Hindlimb muscle (tissue), 1 donor: ENCODE results near the gene F11R. TPM values are rescaled to one million over a fixed set of nuclear protein-coding genes. Genes with fewer than 3 reads are reported as not detected.
"Not testable (repeated sequence)": the region's sequence is repeated elsewhere in the genome, so short reads cannot be mapped to it uniquely, and the experiment has no call there.

Experiments
- DNase-seq: peaks from one replicate; pipeline ENCODE4 v3.0.0-alpha.2; 2013
- polyA plus RNA-seq: library from polyadenylated mRNA; unstranded; fragments of 120-200 nt; gene quantifications from one replicate; pipeline ENCODE4 v1.2.1, GENCODE V29; 2013; ENCODE audit not compliant: insufficient read length

Gene F11R
- polyA plus RNA-seq, 1 donor: 12.4 TPM

GRCh38 chr1:161009602-161010211 lies 11.2 kb downstream of the F11R start:
- no peak for DNase-seq

DNA sequence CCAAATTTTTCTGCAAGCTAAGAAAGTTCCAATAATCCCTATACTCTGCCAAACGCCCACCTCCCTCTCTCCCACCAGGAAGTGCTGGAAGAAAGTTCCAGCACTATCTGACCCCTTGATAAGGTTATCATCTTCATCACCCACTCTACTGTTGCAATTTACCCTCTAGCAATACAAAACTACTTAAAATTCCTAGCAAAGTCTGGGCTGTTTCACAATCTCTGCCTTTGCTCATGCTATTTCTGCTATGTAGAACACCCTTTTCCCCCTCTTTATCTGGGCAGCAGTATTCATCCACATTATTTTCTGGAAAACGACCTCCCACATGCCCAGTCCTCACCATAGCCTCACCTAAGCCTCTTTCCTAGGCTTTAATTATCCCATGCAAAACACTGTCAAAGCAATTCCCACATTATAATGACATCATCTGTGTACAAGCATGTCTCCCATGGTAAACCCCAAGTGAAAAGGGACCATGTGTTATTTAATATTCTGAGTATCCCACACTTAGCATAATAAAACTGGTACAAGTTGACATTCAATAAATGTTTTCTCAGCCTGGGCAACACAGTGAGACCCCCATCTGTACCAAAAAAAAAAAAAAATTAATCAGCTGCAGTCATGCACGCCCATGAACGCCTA lies 12.0 kb downstream of the F11R start:
- no peak for DNase-seq

DNA sequence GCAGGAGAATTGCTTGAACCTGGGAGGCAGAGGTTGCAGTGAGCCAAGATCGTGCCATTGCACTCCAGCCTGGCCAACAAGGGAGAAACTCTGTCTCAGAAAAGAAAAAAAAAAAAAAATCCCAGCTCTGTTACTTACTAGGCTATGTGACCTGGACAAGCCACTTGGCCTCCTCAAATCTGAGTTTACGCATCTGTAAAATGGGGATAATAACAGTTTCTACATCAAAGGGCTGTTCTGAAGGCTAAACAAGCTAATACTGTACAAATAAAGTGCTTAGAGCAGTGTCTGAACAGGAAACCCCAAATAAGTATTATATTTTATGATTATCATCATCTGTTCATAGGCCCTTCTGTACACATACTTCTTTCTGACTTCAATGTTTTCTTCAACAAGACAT lies 13.6 kb downstream of the F11R start:
- DNase-seq: no peak

GRCh38 chr1:161006563-161006962 lies 14.4 kb downstream of the F11R start:
- DNase-seq: no peak

GRCh38 chr1:161001525-161001924 lies 19.4 kb downstream of the F11R start:
- DNase-seq: no peak

GRCh38 chr1:161000736-161001480 lies 20.0 kb downstream of the F11R start:
- no peak for DNase-seq

DNA sequence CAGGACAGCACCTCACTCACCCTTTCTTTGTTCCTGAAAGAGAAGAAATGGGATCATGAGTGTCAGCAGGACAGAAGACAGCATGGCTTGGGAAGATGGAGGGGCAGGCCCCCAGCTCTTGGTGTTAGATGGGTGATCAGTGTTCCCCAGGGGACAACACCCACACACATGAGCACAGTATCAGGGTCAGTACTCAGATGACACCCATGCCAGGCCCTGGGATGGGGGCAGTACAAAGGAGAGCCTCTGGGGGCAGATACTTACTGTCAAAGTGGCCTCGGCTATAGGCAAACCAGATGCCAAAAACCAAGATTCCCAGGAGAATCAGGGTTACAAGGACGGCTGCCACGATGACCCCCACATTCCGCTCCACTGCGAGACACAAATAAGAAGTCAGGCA lies 21.6 kb downstream of the F11R start:
- DNase-seq: no peak

GRCh38 chr1:160997323-160998038 lies 23.5 kb downstream of the F11R start:
- DNase-seq: no peak

- no peak for DNase-seq
These were observed 24.8 kb downstream of the F11R start for GRCh38 chr1:160996178-160996577.

GRCh38 chr1:160993544-160994193 lies 27.3 kb downstream of the F11R start:
- peak; percentile 11 for DNase-seq

DNA sequence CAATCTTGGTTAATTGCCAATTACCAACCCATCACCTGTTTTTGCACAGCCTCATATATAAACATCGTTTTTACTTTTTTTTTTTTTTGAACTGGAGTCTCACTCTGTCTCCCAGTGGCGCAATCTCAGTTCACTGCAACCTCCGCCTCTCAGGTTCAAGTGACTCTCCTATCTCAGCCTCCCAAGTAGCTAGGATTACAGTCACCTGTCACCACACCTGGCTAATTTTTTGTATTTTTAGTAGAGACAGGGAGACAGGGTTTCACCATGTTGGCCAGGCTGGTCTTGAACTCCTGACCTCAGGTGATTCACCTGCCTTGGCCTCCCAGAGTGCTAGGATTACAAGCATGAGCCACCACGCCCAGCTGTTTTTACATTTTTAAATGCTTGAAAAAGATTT lies 28.9 kb downstream of the F11R start:
- DNase-seq: not testable (repeated sequence)

GRCh38 chr1:160987359-160988050 lies 33.4 kb downstream of the F11R start:
- no peak for DNase-seq

DNA sequence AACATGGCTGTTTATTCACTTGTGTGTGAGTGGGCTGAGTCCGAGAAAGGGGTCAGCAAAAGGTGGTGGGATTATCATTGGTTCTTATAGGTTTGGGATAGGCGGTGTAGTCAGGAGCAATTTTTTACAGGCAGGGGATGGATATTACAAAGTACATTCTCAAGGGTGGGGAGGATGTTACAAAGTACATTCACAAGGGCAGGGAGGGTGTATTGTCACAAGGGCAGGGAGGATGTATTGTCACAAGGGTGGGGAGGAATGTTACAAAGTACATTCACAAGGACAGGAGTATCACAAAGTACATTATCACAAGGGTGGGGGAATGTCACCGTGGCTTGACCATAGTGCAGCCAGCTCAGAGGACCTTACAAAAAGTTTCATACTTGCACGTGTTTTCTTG lies 35.2 kb downstream of the F11R start:
- no peak for DNase-seq

DNA sequence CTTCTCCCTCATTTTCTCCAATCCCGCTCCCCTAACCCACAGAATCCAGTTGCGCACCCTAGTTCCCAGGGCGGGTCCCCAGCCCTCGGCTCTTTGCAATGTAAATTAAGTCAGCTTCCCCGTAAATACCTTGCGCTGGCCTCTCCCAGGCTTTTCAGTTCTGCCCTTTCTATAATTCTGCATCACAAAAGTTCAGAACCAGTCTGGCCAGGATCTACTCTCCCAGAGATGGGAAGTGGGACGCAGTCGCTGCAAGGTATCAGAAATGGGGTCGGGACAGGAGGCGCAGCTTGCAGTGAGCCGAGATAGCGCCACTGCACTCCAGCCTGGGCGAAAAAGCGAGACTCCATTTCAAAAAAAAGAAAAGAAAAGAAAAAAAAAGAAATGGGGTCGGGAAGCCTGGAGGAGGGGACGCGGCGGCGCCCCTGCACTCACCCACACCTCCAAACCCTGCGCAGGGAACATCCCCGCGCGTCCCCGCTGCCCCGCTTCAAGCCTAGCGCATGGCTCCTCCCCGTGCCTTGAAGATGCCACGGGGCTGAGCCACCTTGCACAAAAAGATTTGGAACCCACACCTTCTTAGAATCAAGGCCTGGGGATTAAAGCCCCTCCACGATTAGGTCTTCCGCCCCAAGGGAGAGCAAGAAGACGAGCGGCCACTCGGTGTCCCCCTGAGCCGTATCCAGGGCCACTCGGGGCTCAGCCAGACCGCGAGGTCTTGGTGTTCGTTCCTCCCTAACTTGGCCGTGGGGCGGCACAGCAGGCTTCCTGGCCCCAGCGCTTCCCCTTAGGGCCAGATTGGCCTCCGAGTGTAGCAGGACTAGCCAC lies 39.2 kb downstream of the F11R start:
- no peak for DNase-seq

DNA sequence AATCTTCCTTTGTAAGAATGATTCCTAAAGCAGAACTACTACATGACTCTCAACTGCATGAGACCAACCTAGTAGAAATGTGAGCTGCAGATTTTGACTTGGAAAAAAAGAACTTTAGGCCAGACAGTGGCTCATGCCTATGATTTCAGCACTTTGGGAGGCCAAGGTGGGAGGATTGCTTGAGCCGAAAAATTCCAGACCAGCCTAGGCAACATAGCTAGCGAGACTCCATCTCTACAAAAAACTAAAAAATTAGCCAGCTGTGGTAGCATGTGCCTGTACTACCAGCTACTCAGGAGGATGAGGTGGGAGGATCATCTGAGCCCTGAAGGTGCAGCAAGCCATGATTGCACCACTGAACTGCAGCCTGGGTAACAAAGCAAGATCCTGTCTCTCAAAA lies 41.7 kb downstream of the F11R start:
- DNase-seq: no peak

DNA sequence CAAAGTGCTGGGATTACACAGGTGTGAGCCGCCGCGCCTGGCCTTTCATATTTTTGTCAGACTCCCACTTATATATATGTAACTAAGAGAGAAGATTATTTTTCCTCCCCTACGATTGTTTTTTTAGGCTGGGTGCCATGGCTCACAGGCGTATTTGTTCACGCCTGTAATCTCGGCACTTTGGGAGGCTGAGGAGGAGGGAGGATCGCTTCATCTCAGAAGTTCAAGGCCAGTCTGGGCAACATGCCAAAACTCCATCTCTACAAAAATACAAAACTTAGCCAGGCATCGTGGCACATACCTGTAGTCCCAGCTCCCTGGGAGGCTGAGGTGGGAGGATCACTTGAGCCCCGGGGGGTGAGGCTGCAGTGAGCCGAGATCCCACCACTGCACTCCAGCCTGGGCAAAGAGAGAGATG lies 42.4 kb downstream of the F11R start:
- no peak for DNase-seq

DNA sequence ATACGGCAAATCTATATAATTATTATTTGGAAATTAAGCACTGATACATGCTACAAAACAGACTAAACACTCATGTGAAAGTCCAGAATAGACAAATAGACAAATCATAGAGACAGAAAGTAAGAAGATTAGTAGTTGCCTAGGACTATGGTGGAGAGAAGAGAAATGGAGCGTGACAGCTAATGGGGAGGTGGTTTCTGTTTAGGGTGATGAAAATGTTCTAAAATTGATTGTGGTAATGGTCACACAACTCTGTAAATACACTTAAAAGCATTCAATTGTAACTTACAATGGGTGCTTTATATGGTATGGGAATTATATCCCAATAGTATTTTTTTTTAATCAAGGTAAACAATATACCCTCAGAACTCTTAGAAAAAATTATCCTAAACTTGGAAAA lies 45.9 kb downstream of the F11R start:
- no peak for DNase-seq

GRCh38 chr1:160973491-160973890 lies 47.5 kb downstream of the F11R start:
- no peak for DNase-seq

DNA sequence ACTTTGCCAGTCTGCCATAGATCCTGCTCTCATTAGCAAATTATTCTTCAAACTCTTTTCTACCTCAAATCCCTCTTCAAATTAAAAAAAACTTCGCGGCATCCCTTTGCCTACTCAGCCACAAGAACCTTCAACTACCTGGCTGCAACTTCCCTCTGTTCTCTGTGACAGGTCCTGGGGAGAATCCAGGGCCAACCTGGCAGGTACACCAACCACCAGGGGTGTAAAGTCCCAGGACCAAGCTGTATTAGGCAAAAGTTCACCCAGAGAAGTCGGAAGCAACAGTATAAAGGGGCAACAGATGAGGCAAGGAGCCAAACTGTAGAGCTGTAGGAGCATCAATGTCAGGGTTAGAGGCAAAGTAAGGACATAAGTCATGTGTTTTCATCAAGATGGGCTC lies 48.0 kb downstream of the F11R start:
- DNase-seq: no peak

GRCh38 chr1:160971618-160972056 lies 49.3 kb downstream of the F11R start:
- DNase-seq: no peak

DNA sequence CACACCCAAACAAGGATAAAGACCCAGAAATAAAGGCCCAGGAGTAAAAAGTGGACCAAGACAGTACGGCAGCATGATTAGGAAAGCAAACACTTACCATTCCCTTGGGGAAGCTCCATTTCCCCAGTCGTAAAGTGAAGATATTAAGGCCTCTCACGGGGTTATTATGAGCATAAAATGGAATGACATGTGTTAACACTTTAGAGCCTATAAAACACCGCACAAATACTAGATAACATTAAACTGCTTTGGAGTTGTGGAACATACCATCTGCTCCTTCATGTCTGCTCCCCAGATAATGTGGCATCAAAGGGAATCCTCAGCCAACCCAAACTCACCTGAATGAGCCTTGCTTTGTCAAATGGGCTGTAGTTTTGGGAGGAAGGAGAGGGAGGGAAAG lies 57.4 kb downstream of the F11R start:
- no peak for DNase-seq
